Esophagus muscularis mucosa (tissue), 4 donors: ENCODE results near the gene SLC24A3.

ENCODE experiments used
- EP300 ChIP-seq: sonication (generic); formaldehyde crosslinking; IDR thresholded peaks from one replicate; pipeline ENCODE4 v1.6.1; 2017; ENCODE audit warnings: antibody characterized with exemption
- POLR2A ChIP-seq: fragments of 450-650 bp; IDR thresholded peaks from one replicate; pipeline ENCODE4 v1.6.1; 2017; ENCODE audit warnings: antibody characterized with exemption, moderate library complexity, mild to moderate bottlenecking, low read depth
- POLR2AphosphoS5 ChIP-seq, 2 donors: sonication (generic); formaldehyde crosslinking; IDR thresholded peaks; one replicate each; pipeline ENCODE4 v1.6.1; 2017; ENCODE audit warnings: antibody characterized with exemption in 2 of 2
- TF ChIP-seq, protein P1 (sequence below), 3 experiments: fragments of 200-600 bp in 2 of 3; fragments of 450-650 bp in 1 of 3; sonication (generic) in 2 of 3; IDR thresholded peaks; one replicate each; pipeline ENCODE4 v1.5.1; 2017 to 2019; ENCODE audit warnings: antibody characterized with exemption in 3 of 3, mild to moderate bottlenecking in 2 of 3, moderate library complexity in 1 of 3

DNA sequence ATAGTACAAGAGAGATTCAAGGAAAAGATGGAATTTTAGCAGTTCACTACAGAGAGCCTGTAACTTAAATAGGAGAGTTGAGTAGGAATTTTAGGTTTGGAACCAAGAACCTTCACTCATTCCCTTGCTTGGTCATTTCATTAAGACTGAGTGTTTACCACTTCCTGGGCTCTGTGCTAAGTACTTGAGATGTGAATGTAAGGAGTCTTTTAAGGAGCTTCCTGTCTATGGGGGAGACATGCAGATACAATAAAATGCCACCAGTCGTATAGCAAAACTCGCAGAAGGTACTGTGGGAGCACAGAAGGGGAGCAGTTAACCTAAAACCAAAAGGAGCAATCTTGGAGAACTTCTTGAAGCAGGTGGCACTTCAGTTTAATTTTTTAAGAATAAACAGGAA lies 204.2 kb downstream of the SLC24A3 start:
- TF ChIP-seq EP300 (no peak), POLR2A (no peak), POLR2AphosphoS5 (IDR thresholded peaks at IDR 0.05) (no peak)
- TF ChIP-seq, protein P1, sequence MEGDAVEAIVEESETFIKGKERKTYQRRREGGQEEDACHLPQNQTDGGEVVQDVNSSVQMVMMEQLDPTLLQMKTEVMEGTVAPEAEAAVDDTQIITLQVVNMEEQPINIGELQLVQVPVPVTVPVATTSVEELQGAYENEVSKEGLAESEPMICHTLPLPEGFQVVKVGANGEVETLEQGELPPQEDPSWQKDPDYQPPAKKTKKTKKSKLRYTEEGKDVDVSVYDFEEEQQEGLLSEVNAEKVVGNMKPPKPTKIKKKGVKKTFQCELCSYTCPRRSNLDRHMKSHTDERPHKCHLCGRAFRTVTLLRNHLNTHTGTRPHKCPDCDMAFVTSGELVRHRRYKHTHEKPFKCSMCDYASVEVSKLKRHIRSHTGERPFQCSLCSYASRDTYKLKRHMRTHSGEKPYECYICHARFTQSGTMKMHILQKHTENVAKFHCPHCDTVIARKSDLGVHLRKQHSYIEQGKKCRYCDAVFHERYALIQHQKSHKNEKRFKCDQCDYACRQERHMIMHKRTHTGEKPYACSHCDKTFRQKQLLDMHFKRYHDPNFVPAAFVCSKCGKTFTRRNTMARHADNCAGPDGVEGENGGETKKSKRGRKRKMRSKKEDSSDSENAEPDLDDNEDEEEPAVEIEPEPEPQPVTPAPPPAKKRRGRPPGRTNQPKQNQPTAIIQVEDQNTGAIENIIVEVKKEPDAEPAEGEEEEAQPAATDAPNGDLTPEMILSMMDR (IDR thresholded peaks at IDR 0.05), result no peak
